BLaER1 (cell line): ENCODE data around the gene CCDC27.

Source experiments
- H3K27ac ChIP-seq: shearing (Covaris generic); formaldehyde crosslinking; 2 replicates; pipeline ENCODE4 v1.8.1; 2022
- H3K27me3 ChIP-seq: shearing (Covaris generic); formaldehyde crosslinking; 2 replicates; pipeline ENCODE4 v1.8.1; 2022
- H3K36me3 ChIP-seq: shearing (Covaris generic); formaldehyde crosslinking; 2 replicates; pipeline ENCODE4 v1.8.1; 2022
- H3K4me1 ChIP-seq: shearing (Covaris generic); formaldehyde crosslinking; 2 replicates; pipeline ENCODE4 v1.8.1; 2022
- H3K4me2 ChIP-seq: shearing (Covaris generic); formaldehyde crosslinking; 2 replicates; pipeline ENCODE4 v1.8.1; 2022
- H3K4me3 ChIP-seq: shearing (Covaris generic); formaldehyde crosslinking; 2 replicates; pipeline ENCODE4 v1.8.1; 2022
- H3K9ac ChIP-seq: shearing (Covaris generic); formaldehyde crosslinking; 2 replicates; pipeline ENCODE4 v1.8.1; 2022
- H3K9me3 ChIP-seq: shearing (Covaris generic); formaldehyde crosslinking; 2 replicates; pipeline ENCODE4 v1.8.1; 2022
- H4K20me1 ChIP-seq: shearing (Covaris generic); formaldehyde crosslinking; 2 replicates; pipeline ENCODE4 v1.8.1; 2022
- Cebpa-rat ChIP-seq: shearing (Covaris generic); IDR thresholded peaks from 2 replicates; pipeline ENCODE4 v1.8.1; 2022

Gene CCDC27

GRCh38 chr1:3729594-3730542 lies 22.4 kb upstream of the CCDC27 start:
- no peak for TF ChIP-seq Cebpa-rat
- Histone ChIP-seq H3K4me3 (no peak overlapping the region), H4K20me1 (no peaks in the 10 kb centered on the region; the same call in 1 of the 2 replicates), H3K4me1 (peaks cover 35% of the 10 kb centered on the region), H3K4me2 (peak overlapping the region; percentile 69), H3K9ac (no peak overlapping the region), H3K27ac (0 out of 2 replicates have a peak overlapping the region, but pooled peaks have one; percentile 22), H3K27me3 (peaks cover 12% of the 10 kb centered on the region; the same call in 1 of the 2 replicates), H3K9me3 (no peaks in the 10 kb centered on the region), H3K36me3 (peaks cover 8% of the 10 kb centered on the region)

GRCh38 chr1:3730543-3731247 lies 21.6 kb upstream of the CCDC27 start:
- Histone ChIP-seq H3K4me2 (peak overlapping the region; percentile 69), H3K9ac (no peak overlapping the region), H3K4me3 (no peak overlapping the region), H3K36me3 (peaks cover 13% of the 10 kb centered on the region), H3K4me1 (peaks cover 37% of the 10 kb centered on the region), H3K9me3 (no peaks in the 10 kb centered on the region), H4K20me1 (no peaks in the 10 kb centered on the region; the same call in 1 of the 2 replicates), H3K27ac (0 out of 2 replicates have a peak overlapping the region, but pooled peaks have one; percentile 22), H3K27me3 (peaks cover 12% of the 10 kb centered on the region; the same call in 1 of the 2 replicates)
- no peak for TF ChIP-seq Cebpa-rat

GRCh38 chr1:3731583-3732433 lies 20.4 kb upstream of the CCDC27 start:
- Histone ChIP-seq H3K9ac (no peak overlapping the region), H3K4me1 (peaks cover 46% of the 10 kb centered on the region)
- TF ChIP-seq Cebpa-rat, result no peak

GRCh38 chr1:3732434-3733093 lies 19.7 kb upstream of the CCDC27 start:
- H3K4me3 ChIP-seq, result no peak overlapping the region
- no peak overlapping the region for H3K27ac ChIP-seq
- peaks cover 12% of the 10 kb centered on the region; the same call in 1 of the 2 replicates for H3K27me3 ChIP-seq
- H3K9me3 ChIP-seq, result no peaks in the 10 kb centered on the region
- H3K36me3 ChIP-seq, result peaks cover 30% of the 10 kb centered on the region
- H3K9ac ChIP-seq, result no peak overlapping the region
- H3K4me2 ChIP-seq, result no peak overlapping the region
- no peaks in the 10 kb centered on the region; the same call in 1 of the 2 replicates for H4K20me1 ChIP-seq
- no peak for TF ChIP-seq Cebpa-rat
- peaks cover 46% of the 10 kb centered on the region for H3K4me1 ChIP-seq

More at GRCh38 chr1:3731583-3732433, 20.4 kb upstream of the CCDC27 start:
- H3K4me3 ChIP-seq, result no peak overlapping the region
- H4K20me1 ChIP-seq, result no peaks in the 10 kb centered on the region; the same call in 1 of the 2 replicates
- peaks cover 12% of the 10 kb centered on the region; the same call in 1 of the 2 replicates for H3K27me3 ChIP-seq
- peaks cover 24% of the 10 kb centered on the region for H3K36me3 ChIP-seq
- H3K27ac ChIP-seq, result no peak overlapping the region
- no peaks in the 10 kb centered on the region for H3K9me3 ChIP-seq
- H3K4me2 ChIP-seq, result peak overlapping the region; percentile 69; the same call in 1 of the 2 replicates

GRCh38 chr1:3733094-3733882 lies 19.0 kb upstream of the CCDC27 start:
- H3K4me3 ChIP-seq, result no peak overlapping the region
- peaks cover 12% of the 10 kb centered on the region; the same call in 1 of the 2 replicates for H3K27me3 ChIP-seq
- no peaks in the 10 kb centered on the region for H3K9me3 ChIP-seq
- H3K4me1 ChIP-seq, result peaks cover 46% of the 10 kb centered on the region
- no peaks in the 10 kb centered on the region; the same call in 1 of the 2 replicates for H4K20me1 ChIP-seq
- no peak for TF ChIP-seq Cebpa-rat
- H3K4me2 ChIP-seq, result no peak overlapping the region
- peaks cover 36% of the 10 kb centered on the region for H3K36me3 ChIP-seq
- no peak overlapping the region for H3K27ac ChIP-seq
- H3K9ac ChIP-seq, result no peak overlapping the region

- Histone ChIP-seq H3K27ac (no peak overlapping the region), H3K4me2 (no peak overlapping the region)
- TF ChIP-seq Cebpa-rat, result no peak
Measured at GRCh38 chr1:3733883-3734589, 18.2 kb upstream of the CCDC27 start.

GRCh38 chr1:3734602-3735001 lies 17.6 kb upstream of the CCDC27 start:
- H3K36me3 ChIP-seq, result peaks cover 50% of the 10 kb centered on the region
- H3K9me3 ChIP-seq, result no peaks in the 10 kb centered on the region
- H3K4me2 ChIP-seq, result no peak overlapping the region
- peaks cover 9% of the 10 kb centered on the region; the same call in 1 of the 2 replicates for H3K27me3 ChIP-seq
- no peak for TF ChIP-seq Cebpa-rat
- no peak overlapping the region for H3K9ac ChIP-seq
- peaks cover 44% of the 10 kb centered on the region for H3K4me1 ChIP-seq
- H4K20me1 ChIP-seq, result no peaks in the 10 kb centered on the region; the same call in 1 of the 2 replicates
- H3K4me3 ChIP-seq, result no peak overlapping the region
- H3K27ac ChIP-seq, result no peak overlapping the region

More at GRCh38 chr1:3733883-3734589, 18.2 kb upstream of the CCDC27 start:
- H3K9me3 ChIP-seq, result no peaks in the 10 kb centered on the region
- peaks cover 46% of the 10 kb centered on the region for H3K4me1 ChIP-seq
- H3K36me3 ChIP-seq, result peaks cover 44% of the 10 kb centered on the region
- no peak overlapping the region for H3K4me3 ChIP-seq
- no peak overlapping the region for H3K9ac ChIP-seq
- peaks cover 12% of the 10 kb centered on the region; the same call in 1 of the 2 replicates for H3K27me3 ChIP-seq
- H4K20me1 ChIP-seq, result no peaks in the 10 kb centered on the region; the same call in 1 of the 2 replicates
